ENCODE data around the gene PLD2. TPM values are rescaled to one million over a fixed set of nuclear protein-coding genes. Genes with fewer than 3 reads are reported as not detected.

PLD2 gene
- total and polyA plus RNA-seq, 2 donors (not counting 1 experiment from before 2014, with no cell fraction given) = 53.1 to 69.2 TPM

- H3K27ac ChIP-seq (ENCODE audit: low read length in 2 of 2) = no peak within 1 kb of the TSS
- no peaks in the 10 kb centered on the region for H3K9me3 ChIP-seq (ENCODE audit: control extremely low read depth in 1 of 3, control insufficient read depth in 2 of 3, insufficient read depth in 1 of 3, low read length in 2 of 3)
- no peaks in the 10 kb centered on the region for H3K27me3 ChIP-seq (replicated peaks in 1 of 4; ENCODE audit: control extremely low read depth in 1 of 4, control insufficient read depth in 3 of 4, insufficient read depth in 4 of 4, low read length in 3 of 4)
- WGBS (ENCODE audit: insufficient coverage) = no CpG with 5 or more reads among the region's 9 CpGs
- H3K27me3 Mint-ChIP-seq = no peaks in the 10 kb centered on the region
- no peak within 1 kb of the TSS for H3K27ac Mint-ChIP-seq
- DNase-seq (no peak), ATAC-seq (ENCODE audit: low read depth) (no peak)
- no peak for TF ChIP-seq EZH2 (IDR thresholded peaks at IDR 0.05; ENCODE audit: borderline replicate concordance, insufficient read depth, low read depth, low read length, poor library complexity, severe bottlenecking)
- peaks cover 0 to 22% of the 10 kb centered on the region in 2 experiments for H3K36me3 ChIP-seq (replicated peaks in 1 of 2; ENCODE audit: control extremely low read depth in 1 of 2, control insufficient read depth in 1 of 2, extremely low read depth in 1 of 2, insufficient read depth in 2 of 2, low read length in 1 of 2)
- H3K4me3 Mint-ChIP-seq = no peak within 1 kb of the TSS
- no peak within 1 kb of the TSS for H2AFZ ChIP-seq (ENCODE audit: insufficient read depth, low read depth, low read length, poor library complexity, severe bottlenecking)
- no peaks in the 10 kb centered on the region for H3K79me2 ChIP-seq (ENCODE audit: control insufficient read depth, insufficient read depth, low read length)
- H3K9ac ChIP-seq (ENCODE audit: low read length) = no peak within 1 kb of the TSS
- H3K4me1 ChIP-seq (ENCODE audit: control insufficient read depth in 2 of 2, insufficient read depth in 2 of 2, low read length in 2 of 2) = peaks cover 3 to 4% of the 10 kb centered on the region in 2 donors
- H3K4me3 ChIP-seq (ENCODE audit: control extremely low read depth in 1 of 5, extremely low read depth in 1 of 5, insufficient read depth in 1 of 5, low read depth in 2 of 5, low read length in 4 of 5) = no peak within 1 kb of the TSS
- CTCF ChIA-PET = interaction anchor here (0.8 to 1.2 kb wide), 2 partner anchors 13 to 14 kb away, joined by 3 to 4 read pairs; no protein-coding TSS in a partner anchor
- peaks cover 6% of the 10 kb centered on the region for H3K4me1 Mint-ChIP-seq
- H3K9me3 Mint-ChIP-seq (ENCODE audit: insufficient read depth) = no peaks in the 10 kb centered on the region
- POLR2A ChIA-PET = no interaction called here
- no peak within 1 kb of the TSS for H3K4me2 ChIP-seq (replicated peaks; ENCODE audit: low read depth, low read length, poor library complexity, severe bottlenecking)
- intact Hi-C loops (cut with micrococcal nuclease) = no loop called here
- H4K20me1 ChIP-seq (ENCODE audit: control insufficient read depth, insufficient read depth, low read length, poor library complexity, severe bottlenecking) = no peaks in the 10 kb centered on the region
These were observed 4.7 kb upstream of the PLD2 start, which contains the start of gene C17orf114 for GRCh38 chr17:4802228-4802627. TSS of gene C17orf114 (minus strand) at chr17:4802328.

- H3K27ac Mint-ChIP-seq = peak overlapping the region; percentile 70
- intact Hi-C loops (cut with micrococcal nuclease) = loop anchor here (2.0 to 5.0 kb wide), 2 partner anchors 16 to 136 kb away; partner anchors contain the start of genes RNF167 and SLC25A11
- H3K4me3 Mint-ChIP-seq = peak overlapping the region; percentile 86
- peak overlapping the region; percentile 23 to 89 (median 72) for H3K4me3 ChIP-seq (ENCODE audit: control extremely low read depth in 1 of 5, extremely low read depth in 1 of 5, insufficient read depth in 1 of 5, low read depth in 2 of 5, low read length in 4 of 5)
- H3K27ac ChIP-seq (ENCODE audit: low read length in 2 of 2) = no peak overlapping the region
- DNase-seq (no peak), ATAC-seq (ENCODE audit: low read depth) (no peak)
- H3K9me3 Mint-ChIP-seq (ENCODE audit: insufficient read depth) = no peaks in the 10 kb centered on the region
- under 1% methylated on average over 11 of the region's 16 CpGs for WGBS (ENCODE audit: insufficient coverage)
- H3K4me1 ChIP-seq (ENCODE audit: control insufficient read depth in 2 of 2, insufficient read depth in 2 of 2, low read length in 2 of 2) = peaks cover 9 to 13% of the 10 kb centered on the region in 2 donors
- peaks cover 14% of the 10 kb centered on the region for H3K4me1 Mint-ChIP-seq
- no peaks in the 10 kb centered on the region for H3K36me3 ChIP-seq (replicated peaks in 1 of 2; ENCODE audit: control extremely low read depth in 1 of 2, control insufficient read depth in 1 of 2, extremely low read depth in 1 of 2, insufficient read depth in 2 of 2, low read length in 1 of 2)
- no peaks in the 10 kb centered on the region for H3K79me2 ChIP-seq (ENCODE audit: control insufficient read depth, insufficient read depth, low read length)
- peak overlapping the region; percentile 88 for H2AFZ ChIP-seq (ENCODE audit: insufficient read depth, low read depth, low read length, poor library complexity, severe bottlenecking)
- H3K4me2 ChIP-seq (replicated peaks; ENCODE audit: low read depth, low read length, poor library complexity, severe bottlenecking) = peak overlapping the region; percentile 92
- H3K27me3 Mint-ChIP-seq = no peaks in the 10 kb centered on the region
- peak overlapping the region; percentile 78 for H3K9ac ChIP-seq (ENCODE audit: low read length)
- H4K20me1 ChIP-seq (ENCODE audit: control insufficient read depth, insufficient read depth, low read length, poor library complexity, severe bottlenecking) = no peaks in the 10 kb centered on the region
- TF ChIP-seq CTCF (IDR thresholded peaks at IDR 0.05) (no peak), EZH2 (IDR thresholded peaks at IDR 0.05; ENCODE audit: borderline replicate concordance, insufficient read depth, low read depth, low read length, poor library complexity, severe bottlenecking) (no peak)
- H3K27me3 ChIP-seq (replicated peaks in 1 of 4; ENCODE audit: control extremely low read depth in 1 of 4, control insufficient read depth in 3 of 4, insufficient read depth in 4 of 4, low read length in 3 of 4) = no peaks in the 10 kb centered on the region
- no peaks in the 10 kb centered on the region for H3K9me3 ChIP-seq (ENCODE audit: control extremely low read depth in 1 of 3, control insufficient read depth in 2 of 3, insufficient read depth in 1 of 3, low read length in 2 of 3)
- ChIA-PET CTCF (interaction anchor here (0.8 to 1.6 kb wide), 3 partner anchors 16 to 63 kb away, joined by 3 to 8 read pairs (median 3); no protein-coding TSS in a partner anchor), POLR2A (interaction anchor here (0.9 to 1.9 kb wide), 2 partner anchors 10 to 16 kb away, joined by 4 to 8 read pairs; partner anchors contain the start of gene PSMB6)
These were observed 536 bp upstream of the PLD2 start for GRCh38 chr17:4806456-4806776.

Data from B cell (primary cell).